HG02938 (cell line): ENCODE data around the gene POU6F1.
"Not testable (repeated sequence)": the region's sequence is repeated elsewhere in the genome, so short reads cannot be mapped to it uniquely, and the experiment has no call there.

Experiments
- ATAC-seq: cut with Tn5 transposase; IDR thresholded peaks from one replicate; pipeline ENCODE4 v1.9.1; 2021; ENCODE audit warnings: mild to moderate bottlenecking, moderate library complexity; ENCODE audit not compliant: unreplicated experiment

POU6F1 gene, protein sequence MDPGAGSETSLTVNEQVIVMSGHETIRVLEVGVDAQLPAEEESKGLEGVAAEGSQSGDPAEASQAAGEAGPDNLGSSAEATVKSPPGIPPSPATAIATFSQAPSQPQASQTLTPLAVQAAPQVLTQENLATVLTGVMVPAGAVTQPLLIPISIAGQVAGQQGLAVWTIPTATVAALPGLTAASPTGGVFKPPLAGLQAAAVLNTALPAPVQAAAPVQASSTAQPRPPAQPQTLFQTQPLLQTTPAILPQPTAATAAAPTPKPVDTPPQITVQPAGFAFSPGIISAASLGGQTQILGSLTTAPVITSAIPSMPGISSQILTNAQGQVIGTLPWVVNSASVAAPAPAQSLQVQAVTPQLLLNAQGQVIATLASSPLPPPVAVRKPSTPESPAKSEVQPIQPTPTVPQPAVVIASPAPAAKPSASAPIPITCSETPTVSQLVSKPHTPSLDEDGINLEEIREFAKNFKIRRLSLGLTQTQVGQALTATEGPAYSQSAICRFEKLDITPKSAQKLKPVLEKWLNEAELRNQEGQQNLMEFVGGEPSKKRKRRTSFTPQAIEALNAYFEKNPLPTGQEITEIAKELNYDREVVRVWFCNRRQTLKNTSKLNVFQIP

DNA sequence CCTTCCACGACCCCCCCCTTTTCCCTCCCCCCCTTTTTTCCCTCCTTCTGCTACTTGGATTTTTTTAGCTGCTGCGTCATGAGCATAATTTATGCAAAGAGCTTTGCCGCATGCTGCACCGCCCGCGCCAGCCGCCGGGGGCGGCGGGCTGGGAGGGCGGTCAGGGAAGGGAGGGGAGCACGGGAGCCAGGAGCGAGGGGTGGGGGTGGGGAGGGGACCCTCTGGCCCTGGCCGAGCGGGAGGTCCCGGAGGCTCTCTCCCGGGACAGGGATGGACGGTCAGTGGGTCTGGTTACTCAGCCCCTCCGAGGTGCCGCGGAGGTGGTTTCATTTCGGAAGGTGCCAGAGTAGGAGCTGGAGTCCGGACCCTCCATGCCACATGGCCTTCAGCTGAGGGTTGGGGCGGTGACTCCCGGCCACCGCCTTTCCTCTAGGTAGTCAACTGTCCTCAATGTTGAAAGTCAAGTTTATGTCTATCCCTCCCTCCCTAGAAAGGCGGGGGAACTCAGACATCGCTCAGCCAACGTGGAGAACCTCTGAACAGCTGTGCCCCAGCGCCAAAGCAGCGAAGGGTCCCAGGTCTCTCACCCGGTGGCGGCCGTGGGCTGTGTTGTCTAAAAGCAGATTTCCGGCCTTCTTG is at the start of gene POU6F1:
TSS of gene POU6F1 (minus strand) at position 95 of the 639 bp plus-strand sequence. CDS start 11,226 bp downstream, outside the sequence.
- peak; percentile 57 for ATAC-seq

DNA sequence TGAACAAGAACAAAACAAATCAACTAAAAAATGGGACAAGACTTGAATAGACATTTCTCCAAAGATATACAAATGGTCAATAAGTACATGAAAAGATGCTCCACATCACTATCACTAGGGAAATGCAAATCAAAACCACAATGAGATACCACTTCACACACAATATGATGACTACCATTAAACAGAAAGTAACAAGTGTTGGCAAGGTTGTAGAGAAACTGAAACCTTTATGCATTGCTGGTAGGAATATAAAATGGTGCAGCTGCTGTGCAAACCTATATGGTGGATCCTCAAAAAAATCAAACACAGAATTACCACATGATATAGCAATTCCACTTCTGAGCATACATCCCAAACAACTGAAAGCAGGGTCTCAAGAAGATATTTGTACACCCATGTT is 47.2 kb upstream of the POU6F1 start:
- ATAC-seq = peak; percentile 52

DNA sequence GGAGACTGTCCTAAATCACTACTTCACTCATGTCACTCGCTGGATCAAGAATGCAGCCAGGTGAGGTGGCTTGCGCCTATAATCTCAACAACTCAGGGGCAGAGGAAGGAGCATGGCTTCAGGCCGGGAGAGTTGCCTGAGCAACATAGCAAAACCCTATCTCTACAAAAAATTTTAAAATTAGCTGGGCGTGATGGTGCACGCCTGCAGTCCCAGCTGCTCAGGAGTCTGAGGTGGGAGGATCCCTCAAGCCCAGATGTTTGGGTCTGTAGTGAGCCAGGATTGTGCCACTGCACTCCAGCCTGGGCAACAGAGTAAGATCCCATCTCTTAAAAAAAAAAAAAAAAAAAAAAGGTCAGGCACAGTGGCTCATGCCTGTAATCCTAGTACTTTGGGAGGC is 46.4 kb upstream of the POU6F1 start:
- ATAC-seq = no peak

DNA sequence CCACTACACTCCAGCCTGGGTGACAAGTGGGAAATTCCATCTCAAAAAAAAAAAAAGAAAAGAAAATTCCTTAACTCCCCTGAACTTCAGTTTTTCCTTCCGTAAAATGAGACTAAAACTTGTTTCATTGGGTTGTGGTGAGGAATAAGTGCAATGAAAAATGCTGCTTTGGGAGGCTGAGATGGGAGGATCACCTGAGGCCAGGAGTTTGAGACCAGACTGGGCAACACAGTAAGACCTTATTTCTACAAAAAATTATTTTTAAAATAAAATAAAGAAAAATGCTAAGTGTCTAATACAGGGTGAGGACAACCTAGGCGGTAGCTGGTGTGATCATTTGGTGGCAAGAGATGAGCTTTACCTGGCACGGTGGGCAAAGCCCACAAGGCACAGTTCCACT is 45.5 kb upstream of the POU6F1 start:
- no peak for ATAC-seq

DNA sequence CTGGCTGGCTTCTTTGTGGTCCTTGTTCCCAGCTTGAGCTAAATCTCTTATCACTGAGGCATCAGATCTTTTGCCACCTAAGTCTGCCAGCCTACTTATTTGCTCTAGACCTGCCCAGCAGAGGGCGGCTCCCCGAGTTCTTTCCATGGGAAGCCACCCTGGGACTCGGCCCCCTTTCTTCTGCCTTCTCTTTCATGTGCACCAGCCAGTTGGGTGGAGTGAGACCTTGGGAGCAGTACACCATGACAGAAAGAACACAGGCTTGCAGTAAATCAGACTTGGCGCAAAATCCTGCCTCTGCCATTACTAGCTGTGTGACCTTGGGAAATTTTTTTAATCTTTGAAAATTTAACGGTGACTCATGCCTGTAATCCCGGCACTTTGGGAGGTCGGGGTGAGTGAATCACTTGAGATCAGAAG is 44.9 kb upstream of the POU6F1 start:
- no peak for ATAC-seq

DNA sequence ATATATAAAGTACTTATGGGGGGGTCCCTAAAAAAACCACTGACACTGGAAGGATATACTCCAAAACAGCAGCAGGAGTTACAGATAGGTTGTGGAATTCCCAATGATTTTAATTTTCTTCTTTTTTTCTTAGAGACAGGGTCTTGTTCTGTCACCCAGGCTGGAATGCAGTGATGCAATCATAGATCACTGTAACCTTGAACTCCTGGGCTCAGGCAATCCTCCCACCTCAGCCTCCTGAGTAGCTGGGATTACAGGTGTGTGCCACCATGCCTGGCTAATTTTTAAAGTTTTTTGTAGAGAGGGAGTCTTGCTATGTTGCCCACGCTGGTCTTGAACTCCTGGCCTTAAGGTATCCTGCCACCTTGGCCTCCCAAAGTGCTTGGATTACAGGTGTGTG is 41.7 kb upstream of the POU6F1 start:
- not testable (repeated sequence) for ATAC-seq

DNA sequence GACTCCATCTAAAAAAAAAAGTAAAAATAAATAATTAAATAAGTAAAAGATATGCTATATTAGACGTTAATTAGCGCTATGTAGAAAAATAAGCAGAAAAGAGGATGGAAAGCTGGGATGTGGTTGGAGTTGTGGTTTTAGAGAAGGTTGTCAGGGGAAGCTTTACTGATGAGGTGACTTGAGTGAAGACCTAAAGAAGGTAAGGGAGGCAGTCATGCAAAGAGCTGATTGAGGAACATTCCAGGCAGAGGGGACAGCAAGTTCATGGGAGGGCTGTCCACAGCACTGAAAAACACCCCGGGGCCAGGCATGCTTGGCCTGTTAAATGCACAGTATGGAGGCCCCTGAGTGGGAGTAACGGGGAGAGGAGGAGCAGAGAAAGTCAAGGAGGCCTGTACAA is 36.7 kb upstream of the POU6F1 start:
- no peak for ATAC-seq

DNA sequence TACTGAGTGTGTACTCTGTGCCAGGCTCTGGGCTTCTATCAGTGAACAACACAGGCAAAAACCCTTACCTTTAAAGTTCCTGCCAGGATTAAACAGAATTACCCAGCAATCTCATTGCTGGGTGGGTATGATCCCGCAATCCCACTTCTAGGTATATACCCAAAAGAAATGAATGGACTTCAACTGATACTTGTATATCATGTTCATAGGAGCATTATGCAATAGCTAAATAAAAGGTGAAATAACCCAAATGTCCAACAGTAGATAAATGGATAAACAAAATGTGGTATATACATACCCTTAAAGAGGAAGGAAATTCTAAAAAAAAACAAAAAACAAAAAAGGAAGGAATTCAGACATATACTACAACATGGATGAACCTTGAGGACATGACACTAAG is 35.4 kb upstream of the POU6F1 start:
- ATAC-seq = no peak

DNA sequence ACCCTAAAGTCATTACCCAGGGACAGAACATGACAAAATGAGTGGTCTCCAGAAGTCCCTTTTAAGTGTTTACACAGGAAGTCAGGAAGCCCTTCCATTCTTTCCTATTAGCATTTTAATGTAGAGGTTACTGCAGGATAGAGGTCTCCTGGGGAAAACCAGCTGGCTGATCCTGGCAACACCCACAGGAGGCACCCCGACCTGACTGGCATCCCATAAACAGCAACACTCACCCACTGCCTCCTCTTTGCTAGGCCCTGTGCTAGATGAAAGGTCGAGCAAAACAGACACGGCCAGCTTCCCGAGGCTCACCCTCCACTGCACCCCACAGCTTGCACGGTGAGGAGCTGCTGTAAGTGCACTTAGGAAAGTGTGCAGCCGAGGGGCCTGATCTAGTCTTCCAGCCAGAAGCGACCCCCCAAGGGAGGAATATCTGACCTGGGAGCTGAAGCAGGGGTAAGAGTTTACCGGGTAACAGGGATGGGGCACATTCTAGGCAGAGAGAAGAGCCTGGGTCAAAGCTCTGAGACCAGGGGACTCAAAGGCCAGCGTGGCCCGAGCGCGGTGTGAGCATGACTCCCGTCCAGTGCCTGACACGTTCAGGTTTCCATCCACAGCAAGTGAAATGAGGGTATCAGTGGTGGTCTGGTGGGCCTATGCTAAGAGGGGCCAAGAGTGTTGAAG is 29.8 kb upstream of the POU6F1 start:
- ATAC-seq = no peak

DNA sequence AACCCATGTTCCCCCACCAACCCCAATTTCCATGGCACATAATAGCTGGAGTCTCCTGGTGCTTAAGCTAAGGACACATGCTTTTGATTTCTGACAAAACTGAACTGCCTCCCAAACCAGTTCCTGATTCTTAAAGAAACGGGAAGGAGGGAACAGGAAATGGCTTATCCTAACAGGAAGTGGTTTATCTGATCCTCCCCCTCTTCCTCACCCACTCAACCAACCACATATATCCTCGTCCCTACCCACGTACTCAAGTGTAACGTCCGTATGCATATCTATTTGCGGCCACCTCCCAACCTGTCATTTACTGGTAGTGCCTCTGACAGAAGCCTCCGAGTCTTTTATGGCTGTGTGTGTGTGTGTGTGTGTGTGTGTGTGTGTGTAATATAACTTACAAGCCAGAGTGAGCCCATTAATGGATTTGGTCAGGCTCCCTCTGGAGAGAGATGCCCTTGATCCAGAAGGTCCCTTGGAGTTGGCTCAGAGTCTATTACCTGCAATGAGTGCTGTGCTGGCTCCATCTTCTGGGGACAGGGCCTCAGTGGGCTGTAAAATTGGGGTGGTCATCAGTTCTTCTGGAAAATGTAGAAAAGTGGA is 28.5 kb upstream of the POU6F1 start:
- ATAC-seq = no peak

DNA sequence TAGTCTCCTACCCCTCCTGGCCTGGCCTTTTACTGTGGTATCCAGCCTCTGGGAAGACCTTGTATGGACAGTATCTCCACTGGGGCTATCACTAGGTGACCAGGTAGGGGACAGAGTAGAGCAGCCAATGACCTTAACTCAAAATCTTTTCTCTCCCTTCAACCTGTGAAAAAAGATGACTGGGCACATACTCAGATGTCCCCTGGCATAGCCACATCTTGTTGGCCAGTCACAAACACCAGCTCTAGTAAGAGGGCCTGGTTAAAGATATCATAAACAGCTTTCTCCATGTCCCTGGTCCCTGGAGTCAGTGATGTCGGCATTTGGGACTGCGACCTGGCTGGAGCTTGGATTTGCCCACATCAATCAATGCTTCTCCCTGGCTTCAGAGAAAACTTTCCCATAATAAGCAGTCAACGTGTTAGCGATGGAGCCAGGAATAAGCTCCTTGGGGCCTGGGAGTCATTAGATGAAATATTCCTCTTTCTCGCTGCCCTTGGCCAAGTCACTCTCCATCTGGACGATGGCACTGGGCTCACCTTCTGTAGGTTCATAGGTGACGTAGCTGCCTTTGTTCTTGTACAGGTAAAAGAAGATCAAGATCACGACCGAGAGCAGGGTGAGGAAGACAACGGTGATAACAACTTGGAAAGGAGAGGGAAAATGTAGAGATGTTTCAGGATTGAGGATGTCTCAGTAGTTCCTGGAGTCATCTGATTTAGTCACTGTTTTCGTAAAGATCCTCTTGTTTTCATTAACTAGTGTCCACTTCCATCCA is 27.8 kb upstream of the POU6F1 start:
- ATAC-seq = no peak

DNA sequence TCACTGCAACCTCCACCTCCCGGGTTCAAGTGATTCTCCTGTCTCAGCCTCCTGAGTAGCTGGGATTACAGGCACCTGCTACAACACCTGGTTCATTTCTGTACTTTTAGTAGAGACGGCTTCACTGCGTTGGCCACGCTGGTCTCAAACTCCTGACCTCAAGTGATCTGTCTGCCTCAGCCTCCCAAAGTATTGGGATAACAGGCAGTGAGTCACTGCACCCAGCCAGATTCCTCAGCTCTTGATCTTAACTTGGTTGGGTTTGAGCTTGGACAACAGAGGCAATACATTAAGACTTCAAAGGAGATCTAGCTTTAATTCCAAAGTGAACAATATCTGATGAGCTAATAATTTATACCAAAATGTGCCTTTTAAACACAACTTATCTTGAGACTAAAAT is 26.4 kb upstream of the POU6F1 start:
- ATAC-seq = no peak

DNA sequence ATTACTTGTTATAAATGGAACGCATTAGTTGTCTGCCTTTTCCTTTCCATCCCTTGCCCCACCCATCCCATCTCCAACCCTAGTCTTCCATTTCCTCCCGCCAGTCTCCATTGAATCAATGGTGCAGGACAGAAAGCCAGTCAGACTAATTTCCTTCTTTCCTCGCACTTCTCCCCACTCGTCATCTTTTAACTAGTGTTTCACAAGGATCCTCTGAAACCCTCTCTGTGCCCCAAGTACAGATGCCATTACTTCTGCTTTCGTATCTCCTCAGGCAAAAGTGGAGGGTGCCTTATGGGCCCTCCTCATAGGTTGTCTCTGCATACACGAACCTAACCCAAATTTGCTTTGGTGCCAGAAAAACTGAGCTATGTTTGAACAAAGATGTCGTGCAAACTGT is 25.0 kb upstream of the POU6F1 start:
- no peak for ATAC-seq

DNA sequence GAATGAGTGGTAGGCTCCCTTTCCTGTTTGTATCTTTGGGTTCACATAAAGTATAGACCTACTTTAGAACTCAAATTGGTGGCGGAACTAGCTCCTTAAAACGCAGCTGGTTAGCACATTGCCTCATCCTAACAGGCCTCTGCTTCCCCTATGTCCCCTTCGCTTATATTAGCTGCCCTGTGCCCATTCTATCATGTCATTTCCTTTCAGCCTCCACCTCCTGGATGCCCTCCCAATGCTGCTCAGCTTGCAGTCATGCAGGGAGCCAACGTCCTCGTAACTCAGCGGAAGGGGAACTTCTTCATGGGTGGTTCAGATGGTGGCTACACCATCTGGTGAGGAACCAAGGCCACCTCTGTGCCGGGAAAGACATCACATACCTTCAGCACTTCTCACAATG is 24.3 kb upstream of the POU6F1 start:
- ATAC-seq = no peak

DNA sequence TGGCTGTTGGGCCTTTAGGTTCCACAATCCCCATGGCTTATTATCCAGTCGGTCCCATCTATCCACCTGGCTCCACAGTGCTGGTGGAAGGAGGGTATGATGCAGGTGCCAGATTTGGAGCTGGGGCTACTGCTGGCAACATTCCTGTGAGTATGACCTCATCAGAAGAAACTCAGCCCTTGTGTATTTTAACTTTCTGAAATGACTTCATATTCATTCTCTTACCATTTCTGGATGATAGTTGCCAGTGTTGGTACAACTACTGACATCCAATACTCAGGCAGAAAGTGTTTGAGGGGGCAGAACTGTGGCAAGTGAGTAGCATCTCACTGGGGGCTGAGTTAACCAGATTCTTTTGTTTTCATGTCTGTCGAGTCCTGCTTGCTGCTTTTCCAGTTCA is 23.1 kb upstream of the POU6F1 start:
- ATAC-seq = no peak

DNA sequence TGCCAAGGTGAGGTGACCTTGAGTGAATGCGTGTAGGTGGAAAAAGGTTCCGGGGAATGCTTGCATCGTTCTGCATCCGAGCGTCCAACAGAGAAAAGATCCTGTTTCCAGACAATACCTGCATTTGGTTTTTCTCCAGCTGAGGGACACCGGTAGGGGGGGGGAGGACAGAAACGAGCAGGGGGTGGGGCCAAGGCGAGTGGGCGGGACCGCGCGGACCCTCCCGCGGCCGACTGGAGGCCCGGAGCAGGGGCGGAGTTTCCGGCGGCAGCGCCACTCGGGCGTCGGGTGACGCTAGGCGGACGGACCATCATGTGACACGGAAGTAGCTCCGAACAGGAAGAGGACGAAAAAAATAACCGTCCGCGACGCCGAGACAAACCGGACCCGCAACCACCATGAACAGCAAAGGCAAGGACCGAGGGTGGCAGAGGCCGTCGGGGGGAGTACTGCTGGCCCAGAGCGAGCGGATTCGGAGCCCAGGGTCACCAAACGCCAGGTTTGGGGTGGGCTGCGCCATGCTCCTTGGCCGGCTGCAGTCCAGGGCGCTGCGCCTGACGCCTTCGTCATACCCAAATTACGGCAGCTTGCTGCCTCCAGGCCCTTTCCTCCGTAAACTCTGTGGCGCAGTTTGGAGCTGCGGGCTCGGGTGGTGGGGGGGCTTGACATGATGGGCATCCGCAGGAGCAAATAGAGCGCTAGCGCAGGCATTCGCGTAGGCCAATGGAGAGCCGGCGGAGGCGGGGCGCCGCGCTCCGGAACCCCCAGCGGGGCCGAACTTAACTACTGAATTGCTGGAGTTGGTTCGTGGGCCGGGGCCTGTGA is 20.9 kb upstream of the POU6F1 start, which contains the start of gene DAZAP2:
TSS of gene DAZAP2 (plus strand) at position 317 of the 825 bp plus-strand sequence. CDS start at position 399, 82 bp downstream.
- ATAC-seq = peak; percentile 88

DNA sequence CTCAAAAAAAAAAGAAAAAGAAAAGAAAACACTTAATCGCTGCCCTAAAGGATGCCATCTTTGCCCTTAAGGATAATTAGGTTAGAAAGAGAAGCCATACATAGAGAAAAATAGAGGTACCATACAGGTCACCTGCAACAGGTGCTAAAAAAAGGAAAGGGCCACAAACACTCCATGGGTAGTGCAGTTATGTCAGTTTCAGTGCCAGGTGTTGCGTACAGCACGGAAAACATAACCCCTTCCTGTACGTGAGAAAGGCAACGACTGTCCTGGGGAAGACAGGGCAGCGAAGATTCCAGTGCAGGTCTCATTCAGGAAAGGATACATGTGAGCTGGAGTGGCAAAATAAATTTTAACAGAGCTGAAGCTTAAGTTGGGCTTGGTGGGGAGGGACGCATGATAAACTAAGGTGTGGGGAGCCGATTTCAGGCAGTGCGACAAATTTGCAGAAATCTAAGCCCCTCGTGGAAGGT is 20.2 kb upstream of the POU6F1 start:
- no peak for ATAC-seq

DNA sequence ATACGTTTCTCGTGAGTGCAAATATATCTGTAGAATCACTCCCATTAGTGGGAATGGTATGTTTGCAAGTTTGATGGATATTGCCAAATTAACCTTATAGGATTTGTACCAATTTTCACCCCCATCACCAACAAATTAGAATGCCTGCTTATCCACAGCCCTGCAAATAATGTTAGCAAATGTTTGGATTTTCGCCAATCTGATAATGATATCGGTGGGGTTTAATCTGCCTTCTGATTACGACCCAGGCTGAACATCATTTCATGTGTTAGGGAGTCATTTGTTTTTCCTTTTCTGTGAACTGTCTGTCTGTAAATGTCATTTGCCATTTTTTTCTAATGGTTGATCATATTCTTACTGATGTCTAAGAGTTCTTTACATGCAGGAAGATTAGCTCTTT is 16.7 kb upstream of the POU6F1 start:
- ATAC-seq = no peak

DNA sequence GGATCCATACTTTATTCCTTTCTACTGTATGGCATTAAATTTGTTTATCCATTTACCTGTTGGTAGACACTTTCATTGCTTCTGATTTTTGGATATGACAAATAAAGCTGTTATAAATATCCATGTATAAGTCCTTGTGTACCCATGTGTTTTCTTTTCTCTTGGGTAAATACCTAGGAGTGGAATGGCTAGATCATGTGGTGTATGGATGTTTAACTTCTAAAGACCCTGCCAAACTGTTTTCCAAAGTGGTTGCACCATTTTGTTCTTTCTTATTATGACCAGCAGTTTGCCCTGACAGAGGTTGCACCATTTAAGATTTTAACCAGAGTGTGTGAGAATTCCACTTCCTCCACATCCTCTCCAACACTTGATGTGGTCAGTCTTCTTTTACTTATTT is 14.8 kb upstream of the POU6F1 start:
- no peak for ATAC-seq
